Body of pancreas (tissue), 4 donors: Measurements from ENCODE around the gene HOMEZ. TPM values are rescaled to one million over a fixed set of nuclear protein-coding genes. Genes with fewer than 3 reads are reported as not detected.
A peak's percentile ranks its signal among the peaks of the same experiment; 100 is the strongest.
"Not testable (repeated sequence)": the region's sequence is repeated elsewhere in the genome, so short reads cannot be mapped to it uniquely, and the experiment has no call there.

Source experiments
- ATAC-seq: fragments of 150-250 bp; one replicate; pipeline ENCODE4 v1.9.1; 2016
- DNase-seq, 4 donors: peaks; one replicate each; pipeline ENCODE4 v3.0.0-alpha.2; 2019
- H3K27ac ChIP-seq, 4 donors: fragments of 200-600 bp; sonication (generic); 1 replicate in 3 of 4; 2 replicates in 1 of 4; pipeline versions ENCODE4 v1.5.1 to v1.6.1; 2016 to 2019; ENCODE audit warnings: mild to moderate bottlenecking in 1 of 4, mixed read lengths in 1 of 4, moderate library complexity in 1 of 4
- H3K27me3 ChIP-seq, 2 donors: fragments of 200-600 bp; sonication (generic); one replicate each; pipeline ENCODE4 v1.6.0; 2016; ENCODE audit warnings: mild to moderate bottlenecking in 1 of 2
- H3K36me3 ChIP-seq, 2 donors: fragments of 200-600 bp; sonication (generic); replicated peaks in 1 of 2; 2 replicates each; pipeline ENCODE4 v1.5.1; 2016; ENCODE audit warnings: low read depth in 2 of 2; ENCODE audit not compliant: insufficient read depth in 1 of 2
- H3K4me1 ChIP-seq: fragments of 200-600 bp; sonication (generic); one replicate; pipeline ENCODE4 v1.6.0; 2016
- H3K4me3 ChIP-seq, 2 donors: fragments of 200-600 bp; sonication (generic); 1 replicate in 1 of 2; 2 replicates in 1 of 2; pipeline ENCODE4 v1.5.1; 2016 to 2019
- H3K9me3 ChIP-seq, 3 donors: fragments of 200-600 bp; sonication (generic); 1 replicate in 2 of 3; 2 replicates in 1 of 3; pipeline ENCODE4 v1.5.1; 2016
- CTCF ChIP-seq, 7 experiments: fragments of 450-650 bp in 4 of 7; fragments of 200-600 bp in 3 of 7; sonication (generic) in 3 of 7; IDR thresholded peaks; one replicate each; pipeline ENCODE4 v1.5.1; 2016 to 2019; ENCODE audit warnings: antibody characterized with exemption in 7 of 7
- POLR2A ChIP-seq, 3 donors: fragments of 450-650 bp; IDR thresholded peaks; one replicate each; pipeline ENCODE4 v1.6.1; 2016; ENCODE audit warnings: antibody characterized with exemption in 3 of 3, mild to moderate bottlenecking in 2 of 3
- WGBS, 2 donors: methylation state at CpG; one replicate each; pipeline ENCODE4 v1.1.5; 2017; 5-methylcytosine and 5-hydroxymethylcytosine counted together
- intact Hi-C: fragments of 100-400 bp; cut with DNase I; formaldehyde crosslinking; loops from one replicate; pipeline ENCODE4 v1.15.1; 2023
- total RNA-seq, 2 donors: library from RNA; depleted of rRNA; stranded (reverse); fragments of >200 nt; gene quantifications; one replicate each; pipeline ENCODE4 v1.1.0, GENCODE V29; 2016

The HOMEZ gene
- total RNA-seq, 2 donors from 2014 or later: 4.9 to 8.6 TPM

- H3K27me3 ChIP-seq: no peaks in the 10 kb centered on the region
- TF ChIP-seq CTCF (IDR thresholded peaks at IDR 0.05) (no peak), POLR2A (IDR thresholded peaks at IDR 0.05) (no peak)
- peaks cover 17% of the 10 kb centered on the region for H3K4me1 ChIP-seq
- no peaks in the 10 kb centered on the region for H3K9me3 ChIP-seq
- ATAC-seq: no peak
- H3K27ac ChIP-seq: no peak overlapping the region
- DNase-seq: no peak
- intact Hi-C loops: no loop called here
- no peaks in the 10 kb centered on the region for H3K36me3 ChIP-seq
- no peak overlapping the region for H3K4me3 ChIP-seq
- WGBS, 2 donors: 91 to 93% methylated on average over 6 of the region's 6 CpGs
Measured at GRCh38 chr14:23281247-23281646, 4.7 kb downstream of the HOMEZ start.

- H3K4me1 ChIP-seq, DNase-seq, H3K4me3 ChIP-seq, H3K27me3 ChIP-seq, intact Hi-C loops, H3K9me3 ChIP-seq, ATAC-seq, H3K27ac ChIP-seq, H3K36me3 ChIP-seq: not testable (repeated sequence)
- 97% methylated on average over 6 of the region's 6 CpGs for WGBS, 2 donors
Measured at GRCh38 chr14:23277928-23278327, 8.0 kb downstream of the HOMEZ start.

- Histone ChIP-seq H3K4me1 (no peaks in the 10 kb centered on the region), H3K9me3 (no peaks in the 10 kb centered on the region), H3K4me3 (no peak overlapping the region), H3K27ac (no peak overlapping the region), H3K36me3 (no peaks in the 10 kb centered on the region), H3K27me3 (no peaks in the 10 kb centered on the region)
- WGBS, 2 donors: 69 to 76% methylated on average over 3 of the region's 3 CpGs
- DNase-seq (no peak), ATAC-seq (no peak)
- no peak for TF ChIP-seq POLR2A (IDR thresholded peaks at IDR 0.05)
- intact Hi-C loops: no loop called here
Measured at GRCh38 chr14:23277189-23277588, 8.7 kb downstream of the HOMEZ start.

- Histone ChIP-seq H3K4me3 (no peak overlapping the region), H3K4me1 (no peaks in the 10 kb centered on the region), H3K9me3 (no peaks in the 10 kb centered on the region), H3K27me3 (no peaks in the 10 kb centered on the region), H3K36me3 (no peaks in the 10 kb centered on the region), H3K27ac (no peak overlapping the region)
- intact Hi-C loops: no loop called here
- WGBS, 2 donors: 81 to 89% methylated on average over 2 of the region's 2 CpGs
- no peak for ATAC-seq
- no peak for DNase-seq
- TF ChIP-seq POLR2A (IDR thresholded peaks at IDR 0.05): no peak
- TF ChIP-seq CTCF (IDR thresholded peaks at IDR 0.05): no peak
Measured at GRCh38 chr14:23275412-23275811, 10.5 kb downstream of the HOMEZ start.

GRCh38 chr14:23269193-23269592 lies 16.7 kb downstream of the HOMEZ start:
- no peak for DNase-seq
- Histone ChIP-seq H3K27ac (no peak overlapping the region), H3K27me3 (no peaks in the 10 kb centered on the region), H3K4me3 (no peak overlapping the region), H3K4me1 (no peaks in the 10 kb centered on the region), H3K36me3 (no peaks in the 10 kb centered on the region), H3K9me3 (no peaks in the 10 kb centered on the region)
- intact Hi-C loops: loop anchor here (10.0 kb wide), 1 partner anchor 106 kb away; the partner anchor contains the start of genes CMTM5 and IL25
- TF ChIP-seq POLR2A (IDR thresholded peaks at IDR 0.05): no peak
- no peak for TF ChIP-seq CTCF (IDR thresholded peaks at IDR 0.05)
- WGBS, 2 donors: 78 to 84% methylated on average over 7 of the region's 7 CpGs
- no peak for ATAC-seq

GRCh38 chr14:23260849-23261248 lies 25.1 kb downstream of the HOMEZ start:
- intact Hi-C loops: loop anchor here (10.0 kb wide), 1 partner anchor 114 kb away; the partner anchor contains the start of genes CMTM5 and IL25
- WGBS, 2 donors: 66 to 73% methylated on average over 8 of the region's 8 CpGs
- not testable (repeated sequence) for H3K4me1 ChIP-seq, H3K27ac ChIP-seq, H3K4me3 ChIP-seq, H3K36me3 ChIP-seq, H3K9me3 ChIP-seq, H3K27me3 ChIP-seq, ATAC-seq
- peak in 1 of 4 donors; percentile 15 for DNase-seq
